ENCODE data around the gene IGFL4.

The IGFL4 gene

GRCh38 chr19:46020819-46021125 lies 20.0 kb downstream of the IGFL4 start:
- no peak for DNase-seq (ENCODE audit: low read depth in 2 of 2)

- DNase-seq (ENCODE audit: low read depth in 2 of 2): no peak
Observed at GRCh38 chr19:46019270-46019669, 21.5 kb downstream of the IGFL4 start.

GRCh38 chr19:46018729-46019251 lies 22.0 kb downstream of the IGFL4 start:
- no peak for DNase-seq (ENCODE audit: low read depth in 2 of 2)

- DNase-seq (ENCODE audit: low read depth in 2 of 2): no peak
Observed at GRCh38 chr19:46017874-46018675, 22.7 kb downstream of the IGFL4 start.

- DNase-seq (ENCODE audit: low read depth in 2 of 2): no peak
Observed at GRCh38 chr19:46017095-46017429, 23.7 kb downstream of the IGFL4 start.

- DNase-seq (ENCODE audit: low read depth in 2 of 2): peak; percentile 73 to 80
Observed at GRCh38 chr19:46016426-46017094, 24.2 kb downstream of the IGFL4 start.

GRCh38 chr19:46015687-46016425 lies 24.9 kb downstream of the IGFL4 start:
- DNase-seq (ENCODE audit: low read depth in 2 of 2): peak in 1 of 2 donors; percentile 15

GRCh38 chr19:46014941-46015686 lies 25.7 kb downstream of the IGFL4 start:
- DNase-seq (ENCODE audit: low read depth in 2 of 2): peak; percentile 62 to 66

GRCh38 chr19:46014534-46014933 lies 26.3 kb downstream of the IGFL4 start:
- no peak for DNase-seq (ENCODE audit: low read depth in 2 of 2)

- DNase-seq (ENCODE audit: low read depth in 2 of 2): peak; percentile 60 to 62
Observed at GRCh38 chr19:46009530-46010510, 31.0 kb downstream of the IGFL4 start.

- no peak for DNase-seq (ENCODE audit: low read depth in 2 of 2)
Observed at GRCh38 chr19:46006411-46006810, 34.4 kb downstream of the IGFL4 start.

- DNase-seq (ENCODE audit: low read depth in 2 of 2): no peak
Observed at GRCh38 chr19:46002678-46003275, 38.0 kb downstream of the IGFL4 start.

GRCh38 chr19:46000491-46001246 lies 40.1 kb downstream of the IGFL4 start:
- peak; percentile 62 to 77 for DNase-seq (ENCODE audit: low read depth in 2 of 2)

- no peak for DNase-seq (ENCODE audit: low read depth in 2 of 2)
Observed at GRCh38 chr19:45999653-46000121, 41.1 kb downstream of the IGFL4 start.

- no peak for DNase-seq (ENCODE audit: low read depth in 2 of 2)
Observed at GRCh38 chr19:45998834-45999233, 42.0 kb downstream of the IGFL4 start.

- no peak for DNase-seq (ENCODE audit: low read depth in 2 of 2)
Observed at GRCh38 chr19:45996933-45997332, 43.9 kb downstream of the IGFL4 start.

- no peak for DNase-seq (ENCODE audit: low read depth in 2 of 2)
Observed at GRCh38 chr19:45995715-45996385, 45.0 kb downstream of the IGFL4 start.

- peak; percentile 86 to 95 for DNase-seq (ENCODE audit: low read depth in 2 of 2)
Observed at GRCh38 chr19:45994998-45995714, 45.6 kb downstream of the IGFL4 start, which contains the start of gene CCDC61. CCDC61 (plus strand) TSS chr19:45995467; CDS start chr19:46003019, 7,552 bp downstream.
